ENCODE results near the gene TBC1D21.

DNA sequence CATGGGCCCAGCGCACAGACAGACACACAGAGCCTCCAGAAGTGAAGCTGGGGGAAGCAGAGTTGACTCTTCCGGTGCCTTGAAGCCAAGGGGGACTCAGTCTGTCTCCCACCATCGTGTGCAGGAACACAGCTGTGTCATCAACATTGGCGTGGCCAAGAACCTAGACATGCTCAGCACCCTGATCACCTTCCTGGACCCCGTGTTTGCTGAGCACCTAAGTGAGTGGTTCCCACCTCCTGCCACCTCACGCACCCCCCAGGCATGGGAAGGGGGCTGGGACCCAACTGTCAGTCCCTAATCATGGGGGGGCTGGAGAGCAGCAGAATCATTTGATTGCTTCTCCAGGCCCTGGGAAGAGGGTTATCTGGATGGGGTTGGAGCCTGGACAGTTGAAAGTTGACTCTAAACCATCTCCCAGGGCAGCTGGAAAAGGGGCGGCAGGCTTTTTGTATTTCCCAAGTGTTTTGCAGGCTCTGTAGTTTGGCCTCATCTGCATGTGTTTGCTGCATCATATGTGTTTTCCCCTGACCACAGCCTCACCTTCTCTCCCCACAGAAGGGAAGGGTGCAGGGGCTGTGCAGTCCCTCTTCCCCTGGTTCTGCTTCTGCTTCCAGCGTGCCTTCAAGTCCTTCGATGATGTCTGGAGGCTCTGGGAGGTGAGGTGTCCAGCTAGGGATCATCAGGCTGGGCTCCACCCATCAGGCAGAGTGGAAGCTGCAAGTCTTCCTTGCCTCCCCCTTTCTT is 12.8 kb downstream of the TBC1D21 start:
- TF ChIP-seq CTCF (optimal IDR thresholded peaks at IDR 0.05 in 1 of 3, IDR thresholded peaks at IDR 0.05 in 1 of 3, conservative IDR thresholded peaks at IDR 0.05 in 1 of 3; ENCODE audit: extremely low read depth in 1 of 3, insufficient read depth in 2 of 3, low read length in 3 of 3) (no peak), EZH2 (IDR thresholded peaks at IDR 0.05; ENCODE audit: low read length) (no peak)
